GM12878 (cell line): ENCODE data around the gene SFXN2. TPM values are rescaled to one million over a fixed set of nuclear protein-coding genes. Genes with fewer than 3 reads are reported as not detected.

Experiments used
- ATAC-seq: fragments of 200-7000 bp; cut with Tn5 transposase; 3 replicates; pipeline ENCODE4 v1.9.1; 2020; ENCODE audit warnings: mild to moderate bottlenecking, moderate library complexity
- BruUV-seq: library from RNA; stranded (reverse); fragments of 400-500 nt; replicated peaks from 2 replicates; lab custom pipeline; 2021; lab: Mats Ljungman, UMichigan
- CTCF ChIA-PET: fragments of 300-600 bp; sonication (Branson Sonifier 250); formaldehyde crosslinking; extraction: SDS; loops from one replicate; lab custom pipeline; 2021; ENCODE audit warnings: inconsistent platforms; lab: Yijun Ruan, JAX
- POLR2A ChIA-PET: fragments of 350-600 bp; formaldehyde crosslinking; extraction: SDS; loops from one replicate; lab custom pipeline; 2021; ENCODE audit warnings: inconsistent platforms; lab: Charles Lee
- RAD21 ChIA-PET: fragments of 300-600 bp; sonication (Branson Sonifier 250); formaldehyde crosslinking; loops from one replicate; lab custom pipeline; 2023; ENCODE audit warnings: antibody characterized with exemption; ENCODE audit not compliant: unreplicated experiment; lab: Charles Lee
- SMC1A ChIA-PET: fragments of 300-600 bp; sonication (Branson Sonifier 250); formaldehyde crosslinking; loops from one replicate; lab custom pipeline; 2023; ENCODE audit not compliant: unreplicated experiment, uncharacterized antibody; lab: Charles Lee
- DNase-seq: peaks from one replicate; pipeline ENCODE4 v3.0.0-alpha.2; 2011; ENCODE audit warnings: low read depth, low spot score
- FAIRE-seq: peaks from 3 replicates; lab custom pipeline; 2011; peaks lifted over from hg19 to GRCh38; lab: Jason Lieb, UNC
- H2AFZ ChIP-seq: 2 replicates; pipeline ENCODE4 v1.6.0; 2011; ENCODE audit warnings: low read depth, low read length, control low read depth; ENCODE audit not compliant: control insufficient read depth
- H3K27ac ChIP-seq: 2 replicates; pipeline ENCODE4 v1.5.1; 2011; ENCODE audit warnings: control low read depth; ENCODE audit not compliant: control insufficient read depth, insufficient read depth
- H3K27me3 ChIP-seq, 2 experiments: replicated peaks in 1 of 2; 2 replicates each; pipeline versions ENCODE4 v1.6.0 to v1.6.1; 2011; ENCODE audit warnings: low read length in 1 of 2; ENCODE audit not compliant: control insufficient read depth in 2 of 2, insufficient read depth in 2 of 2
- H3K36me3 ChIP-seq, 2 experiments: 2 replicates each; pipeline ENCODE4 v1.5.1; 2011; ENCODE audit warnings: low read length in 1 of 2; ENCODE audit not compliant: control insufficient read depth in 2 of 2, insufficient read depth in 2 of 2
- H3K4me1 ChIP-seq: 2 replicates; pipeline ENCODE4 v1.6.1; 2011; ENCODE audit warnings: mild to moderate bottlenecking, low read length, moderate library complexity, mixed read lengths; ENCODE audit not compliant: control insufficient read depth, insufficient read depth
- H3K4me2 ChIP-seq: 2 replicates; pipeline ENCODE4 v1.6.0; 2011; ENCODE audit warnings: control low read depth; ENCODE audit not compliant: control insufficient read depth, insufficient read depth
- H3K4me3 ChIP-seq: fragments of 200-600 bp; sonication (generic); 2 replicates; pipeline ENCODE4 v1.5.1; 2016
- H3K79me2 ChIP-seq: 2 replicates; pipeline ENCODE4 v1.6.0; 2011; ENCODE audit warnings: low read length; ENCODE audit not compliant: control insufficient read depth, insufficient read depth
- H3K9ac ChIP-seq: 2 replicates; pipeline ENCODE4 v1.8.0; 2011; ENCODE audit warnings: low read length, control low read depth, mixed read lengths; ENCODE audit not compliant: control insufficient read depth, insufficient read depth
- H3K9me3 ChIP-seq: replicated peaks from 3 replicates; pipeline ENCODE4 v1.5.1; 2011; ENCODE audit warnings: mild to moderate bottlenecking, low read length; ENCODE audit not compliant: control insufficient read depth, insufficient read depth
- H4K20me1 ChIP-seq: 2 replicates; pipeline ENCODE4 v1.6.0; 2011; ENCODE audit not compliant: control insufficient read depth, insufficient read depth
- BACH1 ChIP-seq: fragments of 450-650 bp; IDR thresholded peaks from 2 replicates; pipeline ENCODE4 v1.6.1; 2017; ENCODE audit warnings: mild to moderate bottlenecking, borderline replicate concordance
- CEBPZ ChIP-seq: fragments of 150-350 bp; IDR thresholded peaks from 2 replicates; pipeline ENCODE4 v1.6.1; 2016; ENCODE audit warnings: low read depth, low read length
- JUND ChIP-seq: IDR thresholded peaks from 2 replicates; pipeline ENCODE4 v1.6.1; 2012; ENCODE audit warnings: low read depth, mild to moderate bottlenecking, low read length, improper control_type of control experiment, moderate library complexity
- KDM1A ChIP-seq: fragments of 200-600 bp; sonication (generic); IDR thresholded peaks from 2 replicates; pipeline ENCODE4 v1.6.1; 2016; ENCODE audit warnings: borderline replicate concordance
- MEF2B ChIP-seq: fragments of 450-650 bp; IDR thresholded peaks from 2 replicates; pipeline ENCODE4 v1.6.1; 2018; ENCODE audit warnings: mild to moderate bottlenecking, moderate library complexity; ENCODE audit not compliant: partially characterized antibody, poor library complexity, severe bottlenecking
- MYC ChIP-seq: IDR thresholded peaks from 2 replicates; pipeline ENCODE4 v1.6.1; 2011; ENCODE audit warnings: mild to moderate bottlenecking, low read length, moderate library complexity, inconsistent platforms; ENCODE audit not compliant: insufficient read depth, insufficient replicate concordance, insufficient read length, severe bottlenecking
- NRF1 ChIP-seq: conservative IDR thresholded peaks from 2 replicates; pipeline ENCODE4 v1.6.1; 2011; ENCODE audit warnings: mild to moderate bottlenecking, low read depth, low read length, improper control_type of control experiment
- PAX5 ChIP-seq: IDR thresholded peaks from 2 replicates; pipeline ENCODE4 v1.6.1; 2011; ENCODE audit warnings: low read depth, low read length, borderline replicate concordance
- YY1 ChIP-seq: IDR thresholded peaks from 2 replicates; pipeline ENCODE4 v1.6.1; 2011; ENCODE audit warnings: low read depth, mild to moderate bottlenecking, low read length
- ZBTB4 ChIP-seq: fragments of 450-650 bp; formaldehyde crosslinking; IDR thresholded peaks from 2 replicates; pipeline ENCODE4 v1.4.0; 2022; ENCODE audit warnings: mild to moderate bottlenecking, moderate library complexity
- ZNF217 ChIP-seq: fragments of 450-650 bp; IDR thresholded peaks from 2 replicates; pipeline ENCODE4 v1.6.1; 2017; ENCODE audit warnings: antibody characterized with exemption, mild to moderate bottlenecking
- ZNF24 ChIP-seq: fragments of 450-650 bp; IDR thresholded peaks from 2 replicates; pipeline ENCODE4 v1.6.1; 2017; ENCODE audit warnings: antibody characterized with exemption, mild to moderate bottlenecking
- ZNF622 ChIP-seq: fragments of 450-650 bp; IDR thresholded peaks from 2 replicates; pipeline ENCODE4 v1.6.1; 2017; ENCODE audit warnings: mild to moderate bottlenecking, inconsistent platforms
- WGBS: methylation state at CpG from one replicate; pipeline ENCODE4 v1.1.6; 2016; ENCODE audit warnings: low lambda C conversion rate; ENCODE audit not compliant: insufficient replicate concordance, insufficient coverage; ENCODE audit errors: missing lambda C conversion rate; 5-methylcytosine and 5-hydroxymethylcytosine counted together
- in situ Hi-C: fragments of 300-500 bp; cut with MboI; formaldehyde crosslinking; loops from 9 replicates; pipeline ENCODE4 v1.14.3; 2018; ENCODE audit warnings: mixed read lengths
- intact Hi-C: fragments of 100-400 bp; cut with micrococcal nuclease; formaldehyde crosslinking; loops from one replicate; pipeline ENCODE4 v1.14.2; 2022; ENCODE audit not compliant: unreplicated experiment
- polyA plus RNA-seq, 11 experiments: library from polyadenylated mRNA; depleted of rRNA in 4 of 11; unstranded in 6 of 11; stranded (reverse) in 5 of 11; fragments of >200 nt; fragmentation: Nextera tagmentation in 4 of 11; fragmentation: Illumina TruSeq in 1 of 11; extraction: Ambion mirVana in 4 of 11; extraction: Trizol in 1 of 11; gene quantifications; 1 replicate in 1 of 11; 2 replicates in 10 of 11; pipeline versions ENCODE4 v1.2.1 to v1.2.3, GENCODE V29; 2011 to 2016; ENCODE audit warnings: inconsistent platforms in 2 of 11, missing spikeins in 2 of 11, low read depth in 1 of 11
- total RNA-seq, 4 experiments: library from RNA; depleted of rRNA in 3 of 4; stranded (reverse); fragments of >200 nt in 3 of 4; fragmentation: Illumina TruSeq in 1 of 4; extraction: Trizol in 1 of 4; gene quantifications; 2 replicates each; pipeline versions ENCODE4 v1.2.1 to v1.2.3, GENCODE V29; 2013 to 2021

Gene SFXN2
- total and polyA plus RNA-seq, 10 of the 15 experiments (the other 5 are each of a cell fraction or from before 2014, with no cell fraction given) = 8.8 to 22.5 (median 18.5) TPM

GRCh38 chr10:102759497-102760210 is 45.2 kb downstream of the SFXN2 start:
- SMC1A ChIA-PET = interaction anchor here (0.5 to 1.0 kb wide), 2 partner anchors 9 to 165 kb away, joined by 3 read pairs; no protein-coding TSS in a partner anchor
- ATAC-seq = no peak
- no peak for TF ChIP-seq KDM1A
- TF ChIP-seq NRF1 = no peak
- no peak for TF ChIP-seq PAX5
- no peak for TF ChIP-seq BACH1
- TF ChIP-seq MYC = no peak
- no peak for TF ChIP-seq MEF2B
- no peak for TF ChIP-seq JUND
- no peak for TF ChIP-seq ZNF622
- no peak for TF ChIP-seq YY1
- TF ChIP-seq ZNF217 = no peak
- TF ChIP-seq ZBTB4 = no peak
- no peak for TF ChIP-seq ZNF24
- no peak for TF ChIP-seq CEBPZ
- TF ChIP-seq, all 136 proteins: peak for 0
- ChIA-PET POLR2A (interaction anchor here (0.5 to 0.6 kb wide), 2 partner anchors 68 to 218 kb away, joined by 4 to 5 read pairs; no protein-coding TSS in a partner anchor), RAD21 (no interaction called here), CTCF (interaction anchor here (1.0 to 1.5 kb wide), 3 partner anchors 10 to 142 kb away, joined by 3 to 4 read pairs (median 3); no protein-coding TSS in a partner anchor)
- FAIRE-seq (peak; percentile 47), DNase-seq (no peak)
- H3K79me2 ChIP-seq = peaks cover 7% of the 10 kb centered on the region
- H3K4me1 ChIP-seq = peaks cover 6% of the 10 kb centered on the region
- no peak overlapping the region for H3K27ac ChIP-seq
- H3K9me3 ChIP-seq = peaks cover 3% of the 10 kb centered on the region; the same call in 2 of the 3 replicates
- no TSS peak for BruUV-seq
- H4K20me1 ChIP-seq = no peaks in the 10 kb centered on the region
- no peak overlapping the region for H3K4me3 ChIP-seq
- no peaks in the 10 kb centered on the region for H3K27me3 ChIP-seq
- H2AFZ ChIP-seq = no peak overlapping the region
- no peak overlapping the region for H3K9ac ChIP-seq
- in situ Hi-C loops = no loop called here
- H3K36me3 ChIP-seq = no peaks in the 10 kb centered on the region
- WGBS = 92% methylated on average over 3 of the region's 3 CpGs
- no peak overlapping the region for H3K4me2 ChIP-seq
- intact Hi-C loops = no loop called here
